ENCODE results near the gene POLR2E. TPM values are rescaled to one million over a fixed set of nuclear protein-coding genes. Genes with fewer than 3 reads are reported as not detected.

POLR2E gene
- total and polyA plus RNA-seq, 9 of the 15 experiments (the other 6 are each of a cell fraction or from before 2014, with no cell fraction given), result 3.4 to 413 (median 244) TPM

DNA sequence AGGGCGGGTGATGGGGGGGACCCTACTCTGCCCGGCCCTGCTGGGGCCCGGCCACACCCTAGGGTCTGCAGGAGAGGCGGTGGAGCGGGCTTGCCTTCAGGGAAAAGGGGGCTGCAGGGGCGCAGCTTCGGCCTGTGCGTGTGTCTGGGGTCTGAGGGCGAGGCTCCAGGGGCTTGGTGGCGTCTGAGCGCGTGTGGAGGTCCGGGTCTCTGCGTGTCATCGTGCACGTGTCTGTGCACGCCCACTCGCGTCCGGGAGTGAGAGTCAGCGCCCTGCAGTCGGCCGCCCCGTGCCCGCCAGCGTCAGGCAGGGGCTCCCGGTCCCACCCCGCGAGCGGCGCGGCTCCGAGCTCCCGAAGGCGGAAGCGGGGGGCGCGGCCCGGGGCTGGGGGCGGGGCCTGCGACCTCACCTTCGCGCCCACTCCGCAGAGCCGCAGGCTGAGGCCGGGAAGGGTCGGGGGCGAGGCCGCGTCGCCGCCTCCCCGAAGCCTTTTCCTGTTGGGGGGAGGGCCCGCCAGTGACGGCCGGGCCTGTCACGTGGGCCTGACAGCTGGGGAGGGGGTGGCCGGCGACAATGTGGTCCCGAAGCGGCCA is 28.3 kb downstream of the POLR2E start, which contains the start of gene ARHGAP45 (continued):
- TF ChIP-seq, protein P1, sequence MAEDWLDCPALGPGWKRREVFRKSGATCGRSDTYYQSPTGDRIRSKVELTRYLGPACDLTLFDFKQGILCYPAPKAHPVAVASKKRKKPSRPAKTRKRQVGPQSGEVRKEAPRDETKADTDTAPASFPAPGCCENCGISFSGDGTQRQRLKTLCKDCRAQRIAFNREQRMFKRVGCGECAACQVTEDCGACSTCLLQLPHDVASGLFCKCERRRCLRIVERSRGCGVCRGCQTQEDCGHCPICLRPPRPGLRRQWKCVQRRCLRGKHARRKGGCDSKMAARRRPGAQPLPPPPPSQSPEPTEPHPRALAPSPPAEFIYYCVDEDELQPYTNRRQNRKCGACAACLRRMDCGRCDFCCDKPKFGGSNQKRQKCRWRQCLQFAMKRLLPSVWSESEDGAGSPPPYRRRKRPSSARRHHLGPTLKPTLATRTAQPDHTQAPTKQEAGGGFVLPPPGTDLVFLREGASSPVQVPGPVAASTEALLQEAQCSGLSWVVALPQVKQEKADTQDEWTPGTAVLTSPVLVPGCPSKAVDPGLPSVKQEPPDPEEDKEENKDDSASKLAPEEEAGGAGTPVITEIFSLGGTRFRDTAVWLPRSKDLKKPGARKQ (CRISPR knock-in tag; IDR thresholded peaks at IDR 0.05), result no peak
- TF ChIP-seq, protein P2, sequence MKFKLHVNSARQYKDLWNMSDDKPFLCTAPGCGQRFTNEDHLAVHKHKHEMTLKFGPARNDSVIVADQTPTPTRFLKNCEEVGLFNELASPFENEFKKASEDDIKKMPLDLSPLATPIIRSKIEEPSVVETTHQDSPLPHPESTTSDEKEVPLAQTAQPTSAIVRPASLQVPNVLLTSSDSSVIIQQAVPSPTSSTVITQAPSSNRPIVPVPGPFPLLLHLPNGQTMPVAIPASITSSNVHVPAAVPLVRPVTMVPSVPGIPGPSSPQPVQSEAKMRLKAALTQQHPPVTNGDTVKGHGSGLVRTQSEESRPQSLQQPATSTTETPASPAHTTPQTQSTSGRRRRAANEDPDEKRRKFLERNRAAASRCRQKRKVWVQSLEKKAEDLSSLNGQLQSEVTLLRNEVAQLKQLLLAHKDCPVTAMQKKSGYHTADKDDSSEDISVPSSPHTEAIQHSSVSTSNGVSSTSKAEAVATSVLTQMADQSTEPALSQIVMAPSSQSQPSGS (CRISPR knock-in tag; IDR thresholded peaks at IDR 0.05), result no peak
- TF ChIP-seq, protein P3, sequence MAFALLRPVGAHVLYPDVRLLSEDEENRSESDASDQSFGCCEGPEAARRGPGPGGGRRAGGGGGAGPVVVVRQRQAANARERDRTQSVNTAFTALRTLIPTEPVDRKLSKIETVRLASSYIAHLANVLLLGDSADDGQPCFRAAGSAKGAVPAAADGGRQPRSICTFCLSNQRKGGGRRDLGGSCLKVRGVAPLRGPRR (CRISPR knock-in tag; IDR thresholded peaks at IDR 0.05), result no peak
- TF ChIP-seq NFE2 (IDR thresholded peaks at IDR 0.05; ENCODE audit: low read depth), result no peak
- TF ChIP-seq POLR2AphosphoS2 (IDR thresholded peaks at IDR 0.05; ENCODE audit: low read length), result no peak
- TF ChIP-seq, protein P4, sequence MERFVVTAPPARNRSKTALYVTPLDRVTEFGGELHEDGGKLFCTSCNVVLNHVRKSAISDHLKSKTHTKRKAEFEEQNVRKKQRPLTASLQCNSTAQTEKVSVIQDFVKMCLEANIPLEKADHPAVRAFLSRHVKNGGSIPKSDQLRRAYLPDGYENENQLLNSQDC (CRISPR knock-in tag; IDR thresholded peaks at IDR 0.05), result no peak

Data from K562 (cell line).